Esophagus squamous epithelium (tissue), 5 donors: ENCODE results near the gene OPCML. TPM values are rescaled to one million over a fixed set of nuclear protein-coding genes. Genes with fewer than 3 reads are reported as not detected.

ENCODE experiments used
- DNase-seq: peaks from one replicate; lab custom pipeline; 2025; lab: John Stamatoyannopoulos, UW
- H3K27ac ChIP-seq, 4 donors: fragments of 200-600 bp; sonication (generic); one replicate each; pipeline ENCODE4 v1.5.1; 2016 to 2019; ENCODE audit warnings: mild to moderate bottlenecking in 1 of 4
- H3K27me3 ChIP-seq, 4 donors: fragments of 200-600 bp; sonication (generic); 1 replicate in 3 of 4; 2 replicates in 1 of 4; pipeline versions ENCODE4 v1.5.1 to v1.6.0; 2017 to 2021; ENCODE audit warnings: antibody characterized with exemption in 1 of 4
- H3K36me3 ChIP-seq, 3 donors: fragments of 200-600 bp; sonication (generic); one replicate each; pipeline ENCODE4 v1.5.1; 2016 to 2019
- H3K4me1 ChIP-seq, 3 donors: fragments of 200-600 bp; sonication (generic); one replicate each; pipeline ENCODE4 v1.5.1; 2017 to 2019
- H3K4me3 ChIP-seq, 4 donors: fragments of 200-600 bp; sonication (generic); 1 replicate in 3 of 4; 2 replicates in 1 of 4; pipeline ENCODE4 v1.5.1; 2016 to 2019; ENCODE audit warnings: mild to moderate bottlenecking in 2 of 4, moderate library complexity in 1 of 4
- H3K9me3 ChIP-seq, 3 donors: fragments of 200-600 bp; sonication (generic); one replicate each; pipeline ENCODE4 v1.5.1; 2016 to 2019
- POLR2A ChIP-seq, 4 donors: fragments of 450-650 bp; IDR thresholded peaks; one replicate each; pipeline ENCODE4 v1.6.1; 2017; ENCODE audit warnings: antibody characterized with exemption in 4 of 4, mild to moderate bottlenecking in 4 of 4, moderate library complexity in 3 of 4
- WGBS, 2 donors: methylation state at CpG; one replicate each; pipeline ENCODE4 v1.1.5; 2018; 5-methylcytosine and 5-hydroxymethylcytosine counted together
- intact Hi-C: fragments of 100-400 bp; cut with DNase I; formaldehyde crosslinking; loops from one replicate; pipeline ENCODE4 v1.15.0; 2022
- total RNA-seq, 4 donors: library from RNA; depleted of rRNA; stranded (reverse); fragments of >200 nt; gene quantifications; one replicate each; pipeline ENCODE4 v1.1.0, GENCODE V29; 2016
- TF ChIP-seq, protein P1 (sequence below), 6 experiments: fragments of 450-650 bp in 4 of 6; fragments of 200-600 bp in 2 of 6; sonication (generic) in 2 of 6; IDR thresholded peaks; one replicate each; pipeline ENCODE4 v1.5.1; 2016 to 2019; ENCODE audit warnings: antibody characterized with exemption in 6 of 6, mild to moderate bottlenecking in 4 of 6, moderate library complexity in 4 of 6
- donor health status: DM: yes; HTN: yes; CAD: no.

Gene OPCML
- total RNA-seq, 4 donors from 2014 or later, result under 0.01 TPM; not detected in 3

DNA sequence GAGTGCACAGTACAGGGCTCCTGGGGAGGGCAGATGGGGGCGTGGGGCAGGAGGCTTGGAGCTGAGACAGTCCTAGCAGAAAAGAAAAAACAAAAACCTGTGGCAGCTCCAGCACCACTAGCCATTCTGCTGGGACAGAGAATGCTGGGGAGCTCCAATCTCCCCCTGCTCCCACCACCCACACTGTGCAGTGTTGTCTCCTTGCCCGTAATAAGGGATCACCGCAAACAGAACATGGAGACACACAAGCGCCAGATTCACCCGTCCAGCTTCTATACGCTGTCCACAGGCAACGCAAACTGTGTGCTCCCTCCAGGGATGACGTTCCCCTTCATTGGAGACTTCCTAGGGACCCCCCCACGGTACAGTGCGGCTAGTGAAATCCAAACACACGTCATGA is 31.4 kb downstream of the OPCML start:
- WGBS, 2 donors, result 49 to 72% methylated on average over 6 to 10 of the region's 11 CpGs
- Histone ChIP-seq H3K36me3 (no peaks in the 10 kb centered on the region), H3K27ac (no peak overlapping the region), H3K9me3 (no peaks in the 10 kb centered on the region), H3K4me3 (no peak overlapping the region), H3K4me1 (peaks cover 0 to 9% (median 0%) of the 10 kb centered on the region in 3 donors), H3K27me3 (peaks cover 0 to 5% (median 0%) of the 10 kb centered on the region in 4 donors)
- no peak for TF ChIP-seq POLR2A (IDR thresholded peaks at IDR 0.05)
- TF ChIP-seq, protein P1, sequence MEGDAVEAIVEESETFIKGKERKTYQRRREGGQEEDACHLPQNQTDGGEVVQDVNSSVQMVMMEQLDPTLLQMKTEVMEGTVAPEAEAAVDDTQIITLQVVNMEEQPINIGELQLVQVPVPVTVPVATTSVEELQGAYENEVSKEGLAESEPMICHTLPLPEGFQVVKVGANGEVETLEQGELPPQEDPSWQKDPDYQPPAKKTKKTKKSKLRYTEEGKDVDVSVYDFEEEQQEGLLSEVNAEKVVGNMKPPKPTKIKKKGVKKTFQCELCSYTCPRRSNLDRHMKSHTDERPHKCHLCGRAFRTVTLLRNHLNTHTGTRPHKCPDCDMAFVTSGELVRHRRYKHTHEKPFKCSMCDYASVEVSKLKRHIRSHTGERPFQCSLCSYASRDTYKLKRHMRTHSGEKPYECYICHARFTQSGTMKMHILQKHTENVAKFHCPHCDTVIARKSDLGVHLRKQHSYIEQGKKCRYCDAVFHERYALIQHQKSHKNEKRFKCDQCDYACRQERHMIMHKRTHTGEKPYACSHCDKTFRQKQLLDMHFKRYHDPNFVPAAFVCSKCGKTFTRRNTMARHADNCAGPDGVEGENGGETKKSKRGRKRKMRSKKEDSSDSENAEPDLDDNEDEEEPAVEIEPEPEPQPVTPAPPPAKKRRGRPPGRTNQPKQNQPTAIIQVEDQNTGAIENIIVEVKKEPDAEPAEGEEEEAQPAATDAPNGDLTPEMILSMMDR (IDR thresholded peaks at IDR 0.05), result no peak
- intact Hi-C loops, result no loop called here
- no peak for DNase-seq

DNA sequence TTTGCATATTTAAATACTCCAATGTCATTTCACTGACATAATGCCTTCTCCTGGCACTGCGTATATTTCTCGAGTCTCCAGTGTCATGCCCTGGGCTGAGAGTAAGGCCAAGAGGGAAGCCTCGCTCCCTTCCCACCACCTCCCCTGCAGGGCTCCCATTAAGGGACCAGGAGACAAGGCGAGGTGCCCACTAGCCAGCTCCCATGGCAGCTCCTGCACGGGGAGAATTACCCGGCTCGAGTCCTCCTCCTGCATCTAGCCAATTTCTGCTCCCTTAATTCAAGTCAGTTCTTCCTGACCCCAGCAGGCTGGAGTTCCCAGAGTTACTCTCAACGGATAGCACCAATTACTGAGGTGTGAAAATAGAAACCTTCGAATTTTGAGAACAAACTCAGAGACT is 31.9 kb downstream of the OPCML start:
- WGBS, 2 donors, result 67 to 78% methylated on average over 6 to 8 of the region's 9 CpGs
- TF ChIP-seq, protein P1 (IDR thresholded peaks at IDR 0.05), result no peak
- no peak for TF ChIP-seq POLR2A (IDR thresholded peaks at IDR 0.05)
- Histone ChIP-seq H3K9me3 (no peaks in the 10 kb centered on the region), H3K27ac (no peak overlapping the region), H3K36me3 (no peaks in the 10 kb centered on the region), H3K4me3 (no peak overlapping the region), H3K4me1 (peaks cover 0 to 9% (median 0%) of the 10 kb centered on the region in 3 donors), H3K27me3 (peaks cover 0 to 5% (median 0%) of the 10 kb centered on the region in 4 donors)
- intact Hi-C loops, result no loop called here
- DNase-seq, result no peak

DNA sequence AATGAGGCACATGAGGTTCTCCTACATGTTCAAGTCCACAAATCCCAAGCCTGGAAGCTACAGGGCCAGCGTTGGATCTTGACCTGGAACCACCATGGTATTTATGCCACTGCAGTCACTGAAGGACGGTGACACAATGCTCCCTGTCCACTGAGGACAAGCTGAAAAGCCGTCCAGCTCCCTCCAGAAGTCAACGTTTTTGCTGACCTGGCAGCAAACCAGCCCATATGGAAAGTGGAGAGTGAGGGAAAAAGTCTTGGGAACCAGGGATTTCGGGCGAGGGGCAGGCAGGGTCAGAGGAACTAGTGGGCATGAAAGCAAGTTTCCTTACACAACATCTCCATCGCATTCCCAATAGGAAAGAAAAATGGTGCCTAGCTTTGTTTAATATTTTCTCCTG is 33.3 kb downstream of the OPCML start:
- H3K4me1 ChIP-seq, result peaks cover 0 to 9% (median 0%) of the 10 kb centered on the region in 3 donors
- intact Hi-C loops, result no loop called here
- TF ChIP-seq, protein P1 (IDR thresholded peaks at IDR 0.05), result no peak
- no peak for TF ChIP-seq POLR2A (IDR thresholded peaks at IDR 0.05)
- H3K4me3 ChIP-seq, result no peak overlapping the region
- no peak overlapping the region for H3K27ac ChIP-seq
- no peak for DNase-seq
- H3K9me3 ChIP-seq, result no peaks in the 10 kb centered on the region
- 69 to 83% methylated on average over 7 of the region's 7 CpGs for WGBS, 2 donors
- peaks cover 0 to 5% (median 0%) of the 10 kb centered on the region in 4 donors for H3K27me3 ChIP-seq
- H3K36me3 ChIP-seq, result no peaks in the 10 kb centered on the region

DNA sequence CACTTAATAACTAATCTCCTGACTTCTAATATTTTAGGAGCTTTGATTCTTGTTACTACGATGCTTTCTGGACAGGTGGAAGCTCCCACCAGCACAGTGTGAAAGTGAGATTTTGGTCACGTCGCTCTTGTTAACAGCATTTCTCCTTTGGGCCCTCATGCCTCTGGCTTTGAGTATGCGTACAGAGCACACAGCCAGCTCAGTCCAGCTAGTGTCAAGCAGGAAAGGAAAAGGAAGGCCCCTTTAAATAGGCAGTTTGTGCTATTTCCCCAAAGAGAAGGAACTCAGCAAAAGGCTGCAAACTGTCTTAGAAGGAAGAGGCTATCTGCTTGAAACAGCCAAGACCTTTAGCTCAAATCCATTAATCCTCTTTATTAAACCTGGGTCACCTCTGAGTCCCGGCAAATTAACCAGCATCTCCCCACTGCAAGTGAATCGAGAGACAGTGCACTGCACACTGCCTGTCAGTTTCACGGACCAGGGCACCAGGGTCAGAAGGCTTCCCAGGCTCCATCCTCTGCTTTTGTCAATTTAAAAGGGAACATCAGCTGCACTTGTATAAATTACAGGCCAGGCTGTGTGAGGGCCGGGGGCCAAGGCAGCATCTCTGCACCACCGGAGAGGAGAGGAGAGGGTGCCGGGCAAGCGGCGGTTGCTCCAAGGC is 34.7 kb downstream of the OPCML start:
- no peak for TF ChIP-seq POLR2A (IDR thresholded peaks at IDR 0.05)
- TF ChIP-seq, protein P1 (IDR thresholded peaks at IDR 0.05), result no peak

DNA sequence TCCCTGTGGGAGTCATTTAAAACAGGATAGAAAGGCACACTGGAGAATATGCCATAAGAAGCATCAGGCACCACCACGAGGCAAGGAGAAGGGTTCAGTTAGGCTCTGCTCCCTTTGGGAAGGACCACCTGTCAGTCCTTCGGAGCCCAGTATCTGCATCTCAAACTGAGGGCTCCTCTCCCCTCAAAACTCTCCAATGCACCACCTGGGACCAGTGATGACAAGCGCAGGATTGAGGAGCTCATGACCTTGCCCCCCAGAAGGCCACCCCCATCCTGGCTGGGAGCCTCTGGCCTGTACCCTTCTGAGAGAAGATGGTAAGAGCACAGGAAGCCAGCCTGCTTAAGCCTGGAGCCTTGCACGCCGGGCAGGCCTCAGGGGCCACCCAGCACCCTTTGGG is 39.4 kb downstream of the OPCML start:
- DNase-seq, result no peak
- Histone ChIP-seq H3K27me3 (no peaks in the 10 kb centered on the region), H3K27ac (no peak overlapping the region), H3K36me3 (no peaks in the 10 kb centered on the region), H3K4me1 (no peaks in the 10 kb centered on the region), H3K9me3 (no peaks in the 10 kb centered on the region), H3K4me3 (no peak overlapping the region)
- intact Hi-C loops, result no loop called here
- WGBS, 2 donors, result 65 to 69% methylated on average over 2 to 3 of the region's 5 CpGs
- no peak for TF ChIP-seq POLR2A (IDR thresholded peaks at IDR 0.05)
- TF ChIP-seq, protein P1 (IDR thresholded peaks at IDR 0.05), result no peak

More for the DNA sequence above, 34.7 kb downstream of the OPCML start:
- Histone ChIP-seq H3K27ac (no peak overlapping the region), H3K27me3 (peaks cover 0 to 5% (median 0%) of the 10 kb centered on the region in 4 donors), H3K9me3 (no peaks in the 10 kb centered on the region), H3K4me3 (no peak overlapping the region), H3K36me3 (no peaks in the 10 kb centered on the region), H3K4me1 (peaks cover 0 to 9% (median 0%) of the 10 kb centered on the region in 3 donors)
- 74% methylated on average over 6 to 12 of the region's 12 CpGs for WGBS, 2 donors
- no peak for DNase-seq
- intact Hi-C loops, result no loop called here
